Astrocyte (in vitro differentiated cells and primary cell): ENCODE results near the gene WDR36.

ENCODE experiments used
- CTCF ChIP-seq: IDR thresholded peaks from 2 replicates; pipeline ENCODE4 v1.5.1; 2011; ENCODE audit warnings: low read depth, mild to moderate bottlenecking, inconsistent platforms, low read length, moderate library complexity; ENCODE audit not compliant: insufficient read depth
- EZH2 ChIP-seq: IDR thresholded peaks from 2 replicates; pipeline ENCODE4 v1.6.1; 2012; ENCODE audit warnings: mild to moderate bottlenecking, low read length, inconsistent platforms; ENCODE audit not compliant: insufficient read depth

- TF ChIP-seq CTCF (no peak), EZH2 (no peak)
Observed at GRCh38 chr5:111126896-111127295, 34.7 kb downstream of the WDR36 start.
